Measurements from ENCODE around the gene CLK1.
"Not testable (repeated sequence)": the region's sequence is repeated elsewhere in the genome, so short reads cannot be mapped to it uniquely, and the experiment has no call there.

CLK1 gene

DNA sequence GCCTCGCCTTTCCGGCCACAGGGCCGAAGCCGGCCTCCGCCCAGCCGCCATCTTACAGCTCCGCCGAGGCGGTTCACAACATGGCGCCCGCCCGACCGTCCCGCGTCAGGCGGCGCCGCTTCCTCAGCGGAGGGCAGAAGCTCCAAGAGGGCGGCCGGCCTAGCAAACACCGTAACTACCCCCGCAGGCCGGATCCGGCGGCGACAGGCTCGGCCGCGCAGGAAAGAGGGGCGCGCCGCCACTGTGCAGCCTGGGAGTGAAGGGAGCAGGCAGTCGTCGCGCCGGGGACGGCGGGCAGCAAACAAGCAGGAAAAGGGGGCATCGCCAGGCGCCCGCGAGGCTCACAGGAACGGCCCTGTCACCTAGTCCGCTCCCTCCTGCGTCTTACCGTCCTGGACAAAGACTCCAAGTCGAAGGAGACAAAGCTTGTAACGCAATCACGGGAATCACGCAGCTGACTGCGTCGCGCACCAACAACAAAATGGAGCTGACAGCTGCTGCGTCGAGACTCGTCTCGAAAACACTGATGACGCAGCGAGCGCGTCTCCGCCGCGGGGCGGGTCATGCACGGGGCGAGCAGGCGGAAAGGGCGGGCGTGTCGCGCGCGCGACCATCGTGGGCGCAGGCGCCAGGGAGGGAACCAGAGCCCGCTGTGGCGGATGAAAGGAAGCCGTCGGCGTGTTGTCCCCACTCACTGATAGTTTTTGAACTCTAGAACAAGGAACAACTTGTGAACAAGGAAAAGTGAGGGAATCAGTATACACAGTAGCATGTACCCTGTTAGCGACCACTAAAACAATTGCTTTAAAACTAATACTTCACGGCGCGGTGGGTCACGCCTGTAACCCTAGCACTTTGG is at the start of gene CLK1:
Gene CLK1, minus strand, starts transcription at position 483 of the 859 bp plus-strand sequence. CDS start 2,796 bp downstream, outside the sequence.
- DNase-seq: peak; percentile 96

- no peak for DNase-seq
These were observed 49.2 kb upstream of the CLK1 start for GRCh38 chr2:200913654-200914053.

DNA sequence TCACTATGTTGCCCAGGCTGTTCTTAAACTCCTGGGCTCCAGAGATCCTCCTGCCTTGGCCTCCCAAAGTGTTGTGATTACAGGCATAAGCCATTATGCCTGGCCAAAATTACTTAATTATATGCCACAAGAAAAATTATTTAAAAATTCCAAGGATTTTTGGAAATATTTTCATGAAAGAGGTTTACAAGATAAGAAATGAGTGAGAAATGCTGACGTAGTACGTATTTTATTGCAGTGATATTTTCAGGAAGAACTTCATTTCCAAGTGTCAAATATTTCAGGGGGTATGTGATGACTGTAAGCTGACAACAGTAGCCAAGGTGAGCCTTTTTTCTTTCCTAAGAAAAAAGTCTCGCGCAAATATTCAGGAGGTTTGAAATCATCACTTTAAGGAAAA is 45.5 kb upstream of the CLK1 start:
- no peak for DNase-seq

DNA sequence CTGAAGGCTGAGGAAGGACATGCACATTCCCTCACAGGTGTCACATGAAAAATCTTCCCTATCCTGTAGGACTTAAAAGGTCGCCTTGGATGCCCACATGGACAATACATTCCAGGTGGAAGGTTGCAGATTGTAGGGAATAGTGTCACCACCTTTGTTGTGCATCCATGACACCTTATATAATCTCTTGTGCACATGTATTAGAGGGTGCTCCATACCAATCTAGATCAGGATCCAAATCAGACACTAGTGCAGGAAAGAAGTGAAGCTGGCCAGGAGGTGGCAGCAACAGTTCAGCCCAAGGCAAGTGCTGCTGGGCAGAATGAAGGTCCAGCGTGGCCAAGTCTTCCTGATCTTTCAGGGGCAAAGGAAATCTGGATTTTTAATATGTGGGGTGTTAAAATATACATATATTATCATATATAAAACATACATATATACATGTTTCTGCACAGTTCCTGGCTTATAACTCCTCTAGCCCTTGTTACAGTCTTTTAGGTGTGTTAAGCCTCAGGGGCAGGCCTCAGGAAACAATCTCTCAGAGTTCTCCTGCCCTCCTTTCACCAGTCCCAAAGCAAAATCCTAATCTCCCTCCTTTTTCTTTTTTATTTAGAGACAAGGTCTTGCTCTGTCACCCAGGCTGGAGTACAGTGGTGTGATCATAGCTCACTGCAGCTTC is 41.3 kb upstream of the CLK1 start:
- peak; percentile 58 for DNase-seq

DNA sequence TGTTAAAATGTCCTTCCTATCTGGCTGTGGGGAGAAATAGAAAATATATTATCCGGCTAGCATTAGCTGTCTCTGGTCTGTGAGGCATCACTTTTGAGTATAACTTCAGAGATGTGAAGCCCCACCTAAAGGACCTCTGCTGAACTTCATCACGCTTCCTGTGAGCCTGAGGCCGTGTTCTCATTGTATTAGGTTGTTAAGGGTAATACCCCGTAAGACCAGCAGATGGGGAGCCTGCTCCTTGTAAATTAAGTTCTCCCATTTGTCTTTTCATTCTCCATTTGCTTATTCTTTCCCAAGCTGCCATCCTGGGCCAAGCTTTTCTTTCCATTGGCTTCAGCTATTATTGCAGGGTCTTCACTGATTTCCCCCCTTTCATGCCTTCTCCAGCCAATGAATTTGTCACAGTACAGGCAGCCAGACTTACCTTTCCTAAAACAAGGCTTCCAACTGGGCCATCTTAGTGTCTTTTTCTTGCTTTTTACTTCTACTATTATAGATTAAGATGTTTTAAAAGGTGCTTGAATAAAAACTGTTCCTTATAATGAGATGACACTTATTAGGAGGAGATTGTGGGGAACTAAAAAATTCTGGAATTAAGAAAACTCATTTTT is 37.1 kb upstream of the CLK1 start:
- DNase-seq: peak; percentile 88

GRCh38 chr2:200899482-200899881 is 35.0 kb upstream of the CLK1 start:
- no peak for DNase-seq

GRCh38 chr2:200888704-200889625 is 24.5 kb upstream of the CLK1 start, which contains the start of the genes NIF3L1 and PPIL3:
NIF3L1 (plus strand) TSS chr2:200889371; CDS start chr2:200891944, 2,573 bp downstream.
PPIL3 (minus strand) TSS chr2:200889077; CDS start chr2:200887615, 1,462 bp downstream.
- peak; percentile 97 for DNase-seq

- not testable (repeated sequence) for DNase-seq
These were observed 17.3 kb upstream of the CLK1 start for GRCh38 chr2:200881715-200882249.

DNA sequence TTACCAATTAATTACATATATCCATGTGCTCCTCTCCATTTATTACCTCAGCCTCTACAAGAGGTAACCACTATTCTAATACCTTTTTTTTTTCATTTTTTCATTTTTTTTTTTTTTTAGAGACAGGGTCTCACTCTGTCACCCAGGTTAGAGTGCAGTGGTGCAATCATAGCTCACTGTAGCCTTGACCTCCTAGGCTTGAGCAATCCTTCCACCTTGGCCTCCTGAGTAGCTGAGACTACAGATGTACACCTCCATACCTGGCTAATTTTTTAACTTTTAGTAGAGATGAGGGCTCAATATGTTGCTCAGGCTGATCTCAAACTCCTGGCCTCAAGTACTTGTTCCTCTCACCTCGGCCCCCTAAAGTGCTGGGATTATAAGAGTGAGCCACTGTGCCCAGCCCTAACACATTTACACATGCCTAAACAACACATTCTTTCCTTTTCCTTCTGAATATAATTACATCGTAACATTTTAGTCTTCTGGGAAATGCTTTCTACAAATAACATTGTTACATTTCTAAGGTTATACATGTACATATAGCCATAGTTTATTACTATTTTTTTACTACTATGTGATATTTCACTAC is 13.9 kb upstream of the CLK1 start:
- no peak for DNase-seq

- DNase-seq: no peak
These were observed 13.0 kb upstream of the CLK1 start for GRCh38 chr2:200877443-200877842.

GRCh38 chr2:200873560-200873959 is 9.1 kb upstream of the CLK1 start:
- no peak for DNase-seq

GRCh38 chr2:200871151-200871550 is 6.7 kb upstream of the CLK1 start:
- no peak for DNase-seq

DNA sequence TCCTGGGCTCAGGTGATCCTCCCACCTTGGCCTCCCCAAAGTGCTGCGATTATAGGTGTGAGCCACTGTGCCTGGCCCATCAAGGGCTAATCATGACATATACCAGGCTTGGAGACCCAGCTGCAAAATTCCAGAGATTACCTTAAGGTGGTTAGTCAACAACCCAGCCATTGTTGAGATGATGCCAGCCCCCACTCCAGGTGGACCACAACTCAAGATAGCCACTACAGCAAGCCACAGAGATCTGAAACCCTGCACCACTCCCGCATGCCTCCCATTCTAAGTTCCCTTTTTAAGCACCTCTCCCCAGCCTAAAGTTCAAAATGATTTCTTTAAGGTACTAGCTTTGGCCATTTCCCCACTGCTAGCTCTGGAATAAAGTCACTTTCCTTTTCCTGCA is 4.6 kb upstream of the CLK1 start:
- DNase-seq: no peak

DNA sequence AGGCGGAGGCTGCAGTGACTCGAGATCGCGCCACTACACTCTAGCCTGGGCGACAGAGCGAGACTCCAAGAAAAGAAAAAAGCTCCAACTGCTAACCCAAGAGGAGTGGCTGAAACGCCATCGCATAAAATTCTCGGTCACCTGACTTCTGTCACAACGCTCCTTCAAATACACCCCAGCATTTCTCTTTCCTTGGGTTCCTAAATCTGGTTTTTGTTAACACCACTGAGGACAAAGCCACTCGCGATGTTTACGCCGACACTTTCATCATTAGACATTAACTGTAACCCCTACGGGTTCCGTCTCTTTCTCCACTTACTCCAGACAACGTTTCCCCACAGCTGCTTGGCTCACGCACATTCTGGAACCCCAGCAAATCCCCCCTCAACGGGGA is 679 bp downstream of the CLK1 start:
- DNase-seq: no peak

DNA sequence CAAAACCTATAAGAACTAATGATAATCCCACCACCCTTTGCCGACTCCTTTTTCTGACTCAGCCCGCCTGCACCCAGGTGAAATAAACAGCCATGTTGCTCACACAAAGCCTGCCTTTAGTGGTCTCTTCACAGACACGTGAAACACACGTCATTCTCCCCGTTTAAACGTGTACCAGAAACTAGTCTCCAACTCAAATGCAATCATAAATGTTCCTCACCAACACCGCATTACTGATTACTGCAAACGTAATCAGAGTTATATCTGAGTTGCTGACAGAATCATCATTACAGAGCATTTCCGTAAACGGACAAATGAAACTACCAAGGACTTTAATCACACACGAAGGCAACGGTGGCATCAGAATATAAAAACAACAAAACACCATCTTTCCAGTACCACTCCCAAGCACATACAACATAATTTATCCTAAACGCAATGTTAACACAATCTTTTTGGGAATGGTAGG is 1.9 kb downstream of the CLK1 start:
- peak; percentile 83 for DNase-seq

- DNase-seq: no peak
These were observed 2.8 kb downstream of the CLK1 start for GRCh38 chr2:200861617-200862155.

- peak; percentile 56 for DNase-seq
These were observed 4.2 kb downstream of the CLK1 start for GRCh38 chr2:200860092-200860795.

DNA sequence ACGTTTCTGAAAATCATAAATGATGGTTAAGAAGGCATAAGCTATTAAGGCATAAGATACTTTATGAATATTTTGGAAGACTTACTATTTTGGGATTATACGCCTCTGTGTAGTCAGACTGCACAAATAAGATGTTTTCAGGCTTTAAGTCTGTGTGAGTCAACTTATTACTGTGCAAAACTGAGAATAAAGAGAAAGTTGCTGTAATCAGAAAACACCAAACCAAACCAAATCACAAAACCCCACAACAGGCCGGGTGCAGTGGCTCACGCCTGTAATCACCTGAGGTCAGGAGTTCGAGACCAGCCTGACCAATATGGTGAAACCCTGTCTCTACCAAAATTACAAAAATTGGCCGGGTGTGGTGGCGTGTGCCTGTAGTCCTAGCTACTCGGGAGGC is 7.7 kb downstream of the CLK1 start:
- no peak for DNase-seq

- DNase-seq: no peak
These were observed 11.9 kb downstream of the CLK1 start for GRCh38 chr2:200852605-200853004.

GRCh38 chr2:200851398-200852248 is 12.8 kb downstream of the CLK1 start:
- DNase-seq: no peak
